ENCODE results near the gene SLIT3.

- TF ChIP-seq CTCF (IDR thresholded peaks at IDR 0.05 in 2 of 3, conservative IDR thresholded peaks at IDR 0.05 in 1 of 3; ENCODE audit: borderline replicate concordance in 1 of 3, insufficient read depth in 1 of 3, low read depth in 2 of 3, low read length in 2 of 3) (no peak), EZH2 (IDR thresholded peaks at IDR 0.05) (no peak), REST (IDR thresholded peaks at IDR 0.05; ENCODE audit: low read depth) (no peak), ATF3 (IDR thresholded peaks at IDR 0.05) (no peak), SIN3A (IDR thresholded peaks at IDR 0.05; ENCODE audit: low read depth) (no peak), JUND (IDR thresholded peaks at IDR 0.05) (no peak), FOSL1 (IDR thresholded peaks at IDR 0.05; ENCODE audit: low read depth) (no peak), EZH2phosphoT487 (IDR thresholded peaks at IDR 0.05; ENCODE audit: borderline replicate concordance) (no peak), RAD21 (IDR thresholded peaks at IDR 0.05; ENCODE audit: low read depth) (no peak), YY1 (IDR thresholded peaks at IDR 0.05; ENCODE audit: extremely low read depth, insufficient replicate concordance, low read depth, low read length) (no peak), ELF1 (IDR thresholded peaks at IDR 0.05; ENCODE audit: borderline replicate concordance, low read depth) (no peak), POLR2A (IDR thresholded peaks at IDR 0.05; ENCODE audit: borderline replicate concordance, extremely low read depth, insufficient read depth, insufficient read length) (no peak), ZNF274 (IDR thresholded peaks at IDR 0.05; ENCODE audit: low read depth, low read length) (no peak), MAX (IDR thresholded peaks at IDR 0.05) (no peak)
These were observed 534.6 kb downstream of the SLIT3 start for GRCh38 chr5:168766426-168766700.

All from HCT116 (cell line).